Ovary (tissue), 9 donors: ENCODE results near the gene UBR4. TPM values are rescaled to one million over a fixed set of nuclear protein-coding genes. Genes with fewer than 3 reads are reported as not detected.
"Not testable (repeated sequence)": the region's sequence is repeated elsewhere in the genome, so short reads cannot be mapped to it uniquely, and the experiment has no call there.

Experiments
- DNase-seq, 5 donors: peaks; one replicate each; pipeline ENCODE4 v3.0.0-alpha.2; 2019 to 2020
- H3K27ac ChIP-seq, 2 donors: fragments of 200-600 bp; one replicate each; pipeline versions ENCODE4 v1.5.1 to v1.8.0; 2019 to 2022
- H3K27me3 ChIP-seq: fragments of 200-600 bp; one replicate; pipeline ENCODE4 v1.8.0; 2022
- H3K36me3 ChIP-seq: fragments of 200-600 bp; sonication (generic); one replicate; pipeline ENCODE4 v1.5.1; 2019
- H3K4me1 ChIP-seq: one replicate; pipeline ENCODE4 v1.8.1; 2013; ENCODE audit warnings: mild to moderate bottlenecking, moderate library complexity; ENCODE audit not compliant: insufficient read depth
- H3K4me3 ChIP-seq: fragments of 200-600 bp; sonication (generic); one replicate; pipeline ENCODE4 v1.5.1; 2017
- H3K9me3 ChIP-seq, 2 donors: fragments of 200-600 bp in 1 of 2; sonication (generic) in 1 of 2; one replicate each; pipeline versions ENCODE4 v1.5.1 to v1.8.1; 2013 to 2019; ENCODE audit warnings: mild to moderate bottlenecking in 1 of 2, moderate library complexity in 1 of 2
- EP300 ChIP-seq: sonication (generic); formaldehyde crosslinking; IDR thresholded peaks from one replicate; pipeline ENCODE4 v1.6.1; 2017; ENCODE audit warnings: antibody characterized with exemption
- POLR2A ChIP-seq: fragments of 450-650 bp; IDR thresholded peaks from one replicate; pipeline ENCODE4 v1.6.1; 2017; ENCODE audit warnings: antibody characterized with exemption, mild to moderate bottlenecking, moderate library complexity
- WGBS, 3 donors: extraction: QIAGEN DNeasy Blood & Tissue Kit in 1 of 3; methylation state at CpG; one replicate each; pipeline versions ENCODE4 v1.1.5 to v1.1.7; 2013 to 2017; 5-methylcytosine and 5-hydroxymethylcytosine counted together
- intact Hi-C, 4 donors: fragments of 100-400 bp; cut with DNase I; formaldehyde crosslinking; loops; one replicate each; pipeline versions ENCODE4 v1.11.0 to v1.15.1; 2022 to 2023
- polyA plus RNA-seq, 2 donors: library from polyadenylated mRNA; stranded (reverse); fragments of 200-250 nt in 1 of 2; fragments of 350-450 nt in 1 of 2; fragmentation: Illumina TruSeq in 1 of 2; extraction: RNeasy Lipid Tissue Mini Kit (QIAGEN cat#74804) in 1 of 2; gene quantifications; one replicate each; pipeline ENCODE4 v1.2.3, GENCODE V29; 2013 to 2014
- total RNA-seq, 7 donors: library from RNA; depleted of rRNA in 2 of 7; stranded (reverse); fragments of >200 nt in 2 of 7; fragmentation: NEBNext Ultra II Directional in 3 of 7; extraction: Animal tissue kit (Norgen Biotek cat#: 25700) in 3 of 7; gene quantifications; one replicate each; pipeline versions ENCODE4 v1.1.0 to v1.2.4, GENCODE V29; 2016 to 2023
- TF ChIP-seq, protein P1 (sequence below), 3 donors: fragments of 450-650 bp in 2 of 3; fragments of 200-600 bp in 1 of 3; IDR thresholded peaks; one replicate each; pipeline versions ENCODE4 v1.5.1 to v1.8.0; 2016 to 2022; ENCODE audit warnings: antibody characterized with exemption in 3 of 3, mild to moderate bottlenecking in 1 of 3
- donor health status: DM: no; HTN: no; CAD: no; lungs with moderate emphysema.
- donor health status: DM: no; HTN: no; CAD: no.
- donor health status: Bipolar disorder and iron deficiency.
- donor health status: DM: yes; HTN: yes; CAD: no.
- donor health status: DM: no; HTN: no; CAD: no.
- donor health status: DM: yes; HTN: yes; CAD: no.

Gene UBR4
- total and polyA plus RNA-seq, 9 donors = 78.7 to 139 (median 118) TPM

DNA sequence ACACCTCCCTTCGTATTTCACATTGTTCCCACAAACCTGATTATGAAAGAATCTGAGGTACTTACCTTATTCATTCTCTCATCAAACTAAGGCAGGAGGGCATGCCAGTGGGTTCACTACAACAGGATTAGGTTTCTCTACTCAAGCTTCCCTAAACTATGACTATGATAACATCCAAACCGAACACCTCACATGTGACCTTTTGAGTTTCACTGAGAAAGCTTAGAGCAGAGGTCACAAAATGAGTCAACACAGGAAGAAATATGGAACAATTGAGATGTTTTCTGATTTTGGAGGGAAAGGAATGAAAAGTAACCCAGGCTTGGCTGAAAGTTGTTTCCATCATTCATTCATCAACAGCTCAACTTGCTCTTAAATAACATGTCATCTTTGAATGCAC is 24.1 kb downstream of the UBR4 start:
- no peak overlapping the region for H3K4me3 ChIP-seq
- no peaks in the 10 kb centered on the region for H3K4me1 ChIP-seq
- DNase-seq = no peak
- no peaks in the 10 kb centered on the region for H3K36me3 ChIP-seq
- 77 to 82% (median 81%) methylated on average over 2 of the region's 2 CpGs for WGBS, 3 donors
- TF ChIP-seq, protein P1, sequence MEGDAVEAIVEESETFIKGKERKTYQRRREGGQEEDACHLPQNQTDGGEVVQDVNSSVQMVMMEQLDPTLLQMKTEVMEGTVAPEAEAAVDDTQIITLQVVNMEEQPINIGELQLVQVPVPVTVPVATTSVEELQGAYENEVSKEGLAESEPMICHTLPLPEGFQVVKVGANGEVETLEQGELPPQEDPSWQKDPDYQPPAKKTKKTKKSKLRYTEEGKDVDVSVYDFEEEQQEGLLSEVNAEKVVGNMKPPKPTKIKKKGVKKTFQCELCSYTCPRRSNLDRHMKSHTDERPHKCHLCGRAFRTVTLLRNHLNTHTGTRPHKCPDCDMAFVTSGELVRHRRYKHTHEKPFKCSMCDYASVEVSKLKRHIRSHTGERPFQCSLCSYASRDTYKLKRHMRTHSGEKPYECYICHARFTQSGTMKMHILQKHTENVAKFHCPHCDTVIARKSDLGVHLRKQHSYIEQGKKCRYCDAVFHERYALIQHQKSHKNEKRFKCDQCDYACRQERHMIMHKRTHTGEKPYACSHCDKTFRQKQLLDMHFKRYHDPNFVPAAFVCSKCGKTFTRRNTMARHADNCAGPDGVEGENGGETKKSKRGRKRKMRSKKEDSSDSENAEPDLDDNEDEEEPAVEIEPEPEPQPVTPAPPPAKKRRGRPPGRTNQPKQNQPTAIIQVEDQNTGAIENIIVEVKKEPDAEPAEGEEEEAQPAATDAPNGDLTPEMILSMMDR (IDR thresholded peaks at IDR 0.05) = no peak
- TF ChIP-seq EP300 = no peak
- TF ChIP-seq POLR2A = no peak
- no peaks in the 10 kb centered on the region for H3K27me3 ChIP-seq
- H3K9me3 ChIP-seq = no peaks in the 10 kb centered on the region
- intact Hi-C loops = loop anchor here in 1 of 4 donors (10.0 kb wide), 1 partner anchor 49 kb away; no protein-coding TSS in a partner anchor
- no peak overlapping the region for H3K27ac ChIP-seq

DNA sequence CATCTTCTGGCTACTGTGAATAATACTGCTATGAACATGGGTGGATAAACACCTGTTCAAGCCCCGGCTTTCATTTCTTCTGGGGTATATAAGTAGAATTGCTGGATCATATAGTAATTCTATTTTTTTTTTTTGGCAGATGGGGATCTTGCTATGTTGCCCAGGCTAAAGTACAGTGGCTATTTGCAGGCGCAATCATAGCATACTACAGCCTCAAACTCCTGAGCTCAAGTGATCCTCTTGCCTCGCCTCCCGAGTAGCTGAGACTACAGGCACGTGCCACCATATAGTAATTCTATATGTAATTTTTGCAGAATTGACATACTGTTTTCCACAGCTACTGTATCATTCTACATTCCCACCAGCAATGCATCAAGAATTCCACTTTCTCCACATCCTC is 27.8 kb downstream of the UBR4 start:
- no peaks in the 10 kb centered on the region for H3K9me3 ChIP-seq
- H3K4me1 ChIP-seq = no peaks in the 10 kb centered on the region
- H3K4me3 ChIP-seq = no peak overlapping the region
- WGBS, 3 donors = 96 to 97% (median 96%) methylated on average over 5 of the region's 5 CpGs
- DNase-seq = no peak
- intact Hi-C loops = loop anchor here in 1 of 4 donors (10.0 kb wide), 1 partner anchor 53 kb away; no protein-coding TSS in a partner anchor
- no peak overlapping the region for H3K27ac ChIP-seq
- no peaks in the 10 kb centered on the region for H3K36me3 ChIP-seq
- TF ChIP-seq POLR2A (no peak), EP300 (no peak)
- TF ChIP-seq, protein P1 (IDR thresholded peaks at IDR 0.05) = no peak
- no peaks in the 10 kb centered on the region for H3K27me3 ChIP-seq

- 92 to 97% (median 93%) methylated on average over 8 of the region's 8 CpGs for WGBS, 3 donors
- intact Hi-C loops = loop anchor here in 2 of 4 donors (2.0 to 10.0 kb wide), 2 partner anchors 55 to 61 kb away; no protein-coding TSS in a partner anchor
Measured at GRCh38 chr1:19180265-19180657, 29.8 kb downstream of the UBR4 start.

DNA sequence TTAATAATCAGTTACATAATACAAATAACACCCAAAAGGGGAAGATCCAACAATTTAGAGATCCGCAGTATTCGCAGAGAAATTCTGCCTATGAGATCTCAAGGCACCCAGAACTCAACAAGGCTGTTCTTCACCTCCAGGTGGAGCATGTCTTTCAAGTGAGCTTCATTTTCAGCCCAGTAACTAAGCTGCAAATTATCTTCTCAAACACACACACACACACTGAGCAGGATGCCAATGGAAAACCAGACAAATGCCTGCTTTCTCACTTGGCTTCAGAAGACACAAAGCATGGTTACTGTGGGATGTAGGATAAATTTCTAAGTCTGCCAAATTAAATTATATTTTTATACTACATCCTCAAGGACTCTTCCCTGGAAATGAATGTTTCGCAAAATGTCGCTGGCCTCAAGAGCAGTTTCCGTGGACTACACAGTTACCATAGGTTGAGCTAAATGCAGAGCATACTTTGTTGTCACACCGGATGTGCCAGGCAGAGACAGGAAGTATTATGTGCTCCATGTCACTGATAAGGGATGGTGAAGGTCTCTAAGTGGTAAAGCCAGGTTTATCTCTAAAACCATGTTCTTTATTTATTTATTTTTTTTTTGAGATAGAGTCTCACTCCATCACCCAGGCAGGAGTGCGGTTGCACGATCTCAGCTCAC is 30.3 kb downstream of the UBR4 start:
- intact Hi-C loops = loop anchor here in 2 of 4 donors (2.0 to 10.0 kb wide), 2 partner anchors 55 to 61 kb away; no protein-coding TSS in a partner anchor
- TF ChIP-seq EP300 = no peak
- TF ChIP-seq, protein P1 (IDR thresholded peaks at IDR 0.05) = peak in 2 of 3 donors; percentile 15 to 52
- TF ChIP-seq POLR2A = no peak
- WGBS, 3 donors = 52 to 74% (median 59%) methylated on average over 8 of the region's 8 CpGs
- no peaks in the 10 kb centered on the region for H3K4me1 ChIP-seq
- no peaks in the 10 kb centered on the region for H3K9me3 ChIP-seq
- no peak overlapping the region for H3K4me3 ChIP-seq
- DNase-seq = peak in 3 of 5 donors; percentile 23 to 27 (median 24)
- H3K36me3 ChIP-seq = no peaks in the 10 kb centered on the region
- no peaks in the 10 kb centered on the region for H3K27me3 ChIP-seq
- no peak overlapping the region for H3K27ac ChIP-seq

More at GRCh38 chr1:19180265-19180657, 29.8 kb downstream of the UBR4 start:
- H3K4me3 ChIP-seq, H3K4me1 ChIP-seq, H3K27me3 ChIP-seq, DNase-seq, H3K36me3 ChIP-seq, H3K27ac ChIP-seq, H3K9me3 ChIP-seq: not testable (repeated sequence)

GRCh38 chr1:19178734-19179398 is 31.2 kb downstream of the UBR4 start:
- no peak for DNase-seq
- H3K9me3 ChIP-seq = no peaks in the 10 kb centered on the region
- intact Hi-C loops = no loop called here
- 31 to 48% (median 34%) methylated on average over 5 of the region's 5 CpGs for WGBS, 3 donors
- no peak overlapping the region for H3K27ac ChIP-seq
- no peak for TF ChIP-seq POLR2A
- TF ChIP-seq EP300 = no peak
- TF ChIP-seq, protein P1 (IDR thresholded peaks at IDR 0.05) = no peak
- H3K4me3 ChIP-seq = no peak overlapping the region
- H3K4me1 ChIP-seq = no peaks in the 10 kb centered on the region
- no peaks in the 10 kb centered on the region for H3K36me3 ChIP-seq
- H3K27me3 ChIP-seq = no peaks in the 10 kb centered on the region
